A204.1 (cell line): Measurements from ENCODE around the gene GNPAT.

Source experiments
- FAIRE-seq: peaks from 2 replicates; lab custom pipeline; 2012; peaks lifted over from hg19 to GRCh38; lab: Jason Lieb, UNC

GNPAT gene

DNA sequence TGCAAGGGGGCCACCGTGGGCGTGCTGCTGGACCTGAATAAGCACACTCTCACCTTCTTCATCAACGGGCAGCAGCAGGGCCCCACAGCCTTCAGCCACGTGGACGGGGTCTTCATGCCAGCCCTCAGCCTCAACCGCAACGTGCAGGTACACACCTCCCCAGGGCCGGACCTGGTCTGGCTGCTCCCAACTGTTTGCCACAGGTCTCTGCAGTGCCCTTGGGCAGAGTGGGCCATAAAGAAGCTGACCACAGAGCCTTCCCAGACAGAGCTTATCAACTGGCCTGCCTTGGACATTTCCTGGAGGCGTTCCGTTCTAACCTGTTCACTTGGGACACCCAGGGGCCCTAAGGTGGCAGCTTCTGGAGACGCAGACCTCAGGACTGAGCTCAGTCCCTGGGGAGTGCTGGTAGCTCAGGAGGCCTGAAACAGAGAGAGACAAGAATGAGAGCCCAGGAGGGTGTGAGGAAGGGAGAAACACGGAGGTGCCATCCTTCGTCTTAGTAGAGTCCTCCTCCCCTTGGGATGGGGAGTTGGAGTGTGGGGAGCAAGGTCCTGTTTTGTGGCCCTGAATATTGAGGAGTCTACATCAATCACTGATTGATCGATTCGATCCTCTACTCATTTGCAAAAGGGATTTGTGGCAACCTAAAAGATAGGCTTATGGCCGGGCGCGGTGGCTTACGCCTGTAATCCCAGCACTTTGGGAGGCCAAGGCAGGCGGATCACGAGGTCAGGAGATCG is 27.0 kb upstream of the GNPAT start:
- FAIRE-seq: no peak

DNA sequence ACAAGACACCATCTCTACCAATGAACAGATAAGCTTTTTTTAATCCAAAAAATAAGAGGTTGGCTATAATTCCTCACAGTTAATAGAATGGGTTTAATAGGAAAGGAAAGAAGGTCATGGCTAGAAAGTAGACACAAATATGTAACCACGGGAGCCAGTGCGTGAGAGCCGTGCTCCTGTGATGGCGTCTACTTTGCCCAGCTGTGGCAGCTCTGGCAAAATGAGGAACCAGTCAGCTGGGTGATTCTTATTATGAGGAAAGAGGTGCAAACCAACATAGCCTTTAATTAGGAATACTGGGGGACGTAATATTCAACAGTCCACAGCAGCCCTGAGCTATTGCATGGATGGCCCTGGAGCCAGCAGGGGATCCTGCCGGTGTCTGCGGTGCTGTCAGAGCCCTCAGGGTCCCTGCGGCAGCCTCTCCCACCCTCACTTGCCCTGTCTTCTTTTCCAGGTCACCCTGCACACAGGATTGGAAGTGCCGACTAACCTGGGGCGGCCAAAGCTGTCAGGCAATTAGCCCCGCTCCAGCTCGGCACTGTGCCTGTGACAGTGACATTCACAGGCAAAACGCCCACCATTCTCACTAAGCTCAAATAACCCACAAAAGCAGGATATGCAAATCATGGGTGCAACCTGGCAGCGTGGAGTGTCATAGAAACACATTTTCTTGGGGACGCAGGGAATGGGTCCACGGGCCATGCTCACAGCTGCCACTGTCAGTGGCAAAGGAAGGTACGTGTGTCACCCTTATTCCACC is 25.9 kb upstream of the GNPAT start:
- no peak for FAIRE-seq

DNA sequence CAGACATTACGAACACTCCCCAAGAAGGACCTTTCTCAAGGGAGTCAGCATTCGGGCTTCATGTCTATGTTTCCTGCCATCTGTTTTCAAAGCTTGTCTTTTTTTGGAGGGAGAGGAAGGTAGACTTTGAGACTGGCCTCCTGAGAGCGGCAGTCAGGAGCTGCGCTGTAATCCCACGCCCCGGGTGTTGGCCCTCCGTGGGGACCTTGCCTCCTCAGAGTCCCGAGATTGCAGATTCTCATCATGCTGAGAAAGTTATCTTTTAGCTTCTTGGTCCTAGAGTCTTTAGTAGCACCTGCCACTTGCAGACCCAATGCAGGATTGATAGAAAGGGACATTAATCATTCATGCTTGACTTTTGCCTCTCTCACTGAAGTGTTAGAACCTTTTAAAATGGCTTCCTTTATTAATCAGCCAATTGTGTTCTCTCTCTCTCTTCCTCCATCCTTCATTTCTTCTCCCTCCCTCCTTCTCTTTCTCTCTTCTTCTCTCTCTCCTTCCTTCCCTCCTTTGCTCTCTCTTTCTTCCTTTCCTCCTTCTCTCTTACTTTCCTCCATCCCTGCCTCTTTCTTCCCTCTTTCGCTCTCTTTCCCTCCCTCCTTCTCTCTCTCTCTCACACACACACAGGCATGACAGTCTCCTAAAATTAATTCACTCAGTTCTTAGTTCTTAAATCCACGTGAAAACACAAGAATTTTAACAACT is 25.2 kb upstream of the GNPAT start:
- FAIRE-seq: no peak

DNA sequence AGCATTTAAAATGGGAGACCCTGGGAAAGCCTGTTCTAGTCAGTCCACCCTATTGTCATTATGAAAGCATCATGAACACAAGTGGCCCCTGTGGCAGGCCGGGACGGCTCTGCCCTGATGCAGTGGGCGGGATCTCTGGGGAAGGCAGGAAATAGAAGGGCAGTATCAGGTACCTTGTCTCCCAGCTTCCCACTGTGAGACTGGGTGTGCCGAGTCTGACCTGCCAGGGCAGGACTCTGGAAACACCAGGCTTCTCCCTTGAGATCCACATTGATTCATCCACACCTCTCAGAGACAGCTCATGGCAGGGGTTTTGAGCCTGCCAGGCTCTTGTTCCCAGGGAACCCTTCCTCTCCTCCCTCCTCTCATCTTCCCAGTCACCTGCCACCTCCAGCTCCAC is 24.5 kb upstream of the GNPAT start:
- no peak for FAIRE-seq

DNA sequence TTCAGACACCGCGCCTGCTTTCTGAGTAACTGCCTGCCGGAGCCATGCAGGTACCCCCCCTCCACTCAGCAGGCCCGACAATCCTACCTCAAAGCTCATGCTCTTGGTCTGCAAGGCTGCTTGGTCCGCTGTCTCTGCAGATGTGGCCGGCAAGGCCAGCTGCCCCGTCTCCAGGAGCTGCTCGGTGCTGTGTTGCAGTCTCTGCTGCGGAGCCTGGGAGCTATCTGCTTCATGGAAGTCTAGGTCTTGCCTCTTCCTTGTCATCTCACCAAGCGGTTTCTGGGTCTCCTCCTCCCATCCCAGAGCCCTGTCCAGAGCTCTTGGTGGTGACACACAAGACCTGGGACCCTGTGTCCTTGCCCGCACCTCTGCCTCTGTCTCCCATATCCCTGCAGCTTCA is 24.0 kb upstream of the GNPAT start:
- no peak for FAIRE-seq

DNA sequence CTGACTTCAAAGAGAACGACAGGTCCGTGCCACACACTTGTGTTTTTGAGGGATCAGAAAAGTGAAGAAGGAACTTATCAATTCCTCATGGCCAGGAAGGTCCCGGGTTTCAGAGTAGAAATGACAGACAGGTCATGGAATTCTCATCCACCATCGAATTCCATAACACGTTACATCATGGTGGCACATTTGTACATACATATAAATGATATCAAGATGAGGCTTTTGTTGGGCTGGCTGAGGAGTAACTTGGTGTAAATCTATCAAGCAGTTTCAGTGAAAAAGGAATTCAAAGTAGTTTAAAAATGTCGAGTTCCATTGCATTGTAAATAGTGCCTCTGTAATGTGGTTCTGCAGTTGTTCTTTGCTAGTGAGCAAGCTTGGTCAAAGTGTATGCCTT is 22.9 kb upstream of the GNPAT start:
- FAIRE-seq: no peak

DNA sequence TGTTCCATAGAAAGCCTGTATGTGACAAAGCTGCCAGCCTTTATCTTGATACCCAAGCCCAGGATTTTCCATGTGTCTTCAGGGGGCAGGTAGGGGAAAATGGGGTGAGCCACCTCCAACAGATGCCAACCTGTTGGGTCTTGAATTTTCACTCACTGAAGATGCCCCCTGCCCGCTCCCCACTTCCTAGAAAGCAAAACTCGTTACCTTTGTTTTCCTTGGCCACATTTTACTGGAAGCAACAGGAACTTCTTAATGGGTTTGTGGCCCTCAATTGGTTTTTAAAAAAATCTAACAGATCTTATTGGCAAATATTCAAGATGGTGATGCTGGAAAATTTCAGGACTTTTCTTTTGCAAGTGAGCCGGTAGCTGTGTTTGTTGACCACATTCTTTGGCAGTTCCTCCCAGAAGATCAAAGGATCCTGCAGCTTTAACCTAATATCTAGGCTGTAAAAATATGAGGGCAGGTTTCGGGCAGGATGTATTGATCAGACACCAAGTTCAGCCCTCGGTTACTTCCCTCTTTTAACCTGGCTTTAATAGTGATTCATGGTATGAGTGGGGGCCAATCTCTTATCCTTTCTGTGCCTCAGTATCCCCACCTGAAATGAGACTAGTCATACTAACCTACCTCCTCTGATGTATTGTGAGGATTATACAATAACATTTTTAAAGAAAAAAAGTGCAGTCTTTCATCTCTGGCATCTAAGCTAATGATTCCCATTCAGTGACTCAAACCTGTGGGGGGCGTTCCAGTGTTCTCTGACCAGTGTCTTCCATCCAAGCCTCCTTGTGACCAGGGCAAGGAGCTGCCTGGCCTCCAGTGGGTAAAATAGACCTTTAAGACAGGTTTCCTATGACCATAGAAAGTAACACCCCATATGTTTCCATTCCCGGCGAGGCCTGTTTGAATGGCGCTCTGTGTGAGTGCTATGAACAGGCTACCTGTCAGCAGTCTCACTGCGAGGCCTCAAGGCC is 21.3 kb upstream of the GNPAT start:
- no peak for FAIRE-seq

DNA sequence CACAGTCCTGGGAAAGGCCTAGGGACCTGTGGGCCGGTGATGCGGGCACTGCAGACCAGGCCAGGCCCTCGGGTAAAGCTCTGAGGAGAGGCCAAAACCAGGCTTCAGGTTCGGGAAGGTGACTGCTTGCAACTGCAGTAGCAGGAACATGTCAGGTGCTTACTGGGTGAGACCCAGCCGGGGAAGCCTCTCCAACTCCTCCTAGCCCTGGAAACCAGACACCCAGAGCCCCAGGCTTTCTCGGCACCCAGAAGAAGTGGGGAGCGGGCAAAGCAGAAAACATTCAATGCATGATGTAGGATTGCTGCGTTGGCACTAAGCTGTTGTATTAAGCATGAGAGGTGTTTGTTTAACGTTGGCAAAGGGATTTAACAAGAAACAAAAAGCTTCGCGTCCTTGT is 20.2 kb upstream of the GNPAT start:
- FAIRE-seq: no peak

DNA sequence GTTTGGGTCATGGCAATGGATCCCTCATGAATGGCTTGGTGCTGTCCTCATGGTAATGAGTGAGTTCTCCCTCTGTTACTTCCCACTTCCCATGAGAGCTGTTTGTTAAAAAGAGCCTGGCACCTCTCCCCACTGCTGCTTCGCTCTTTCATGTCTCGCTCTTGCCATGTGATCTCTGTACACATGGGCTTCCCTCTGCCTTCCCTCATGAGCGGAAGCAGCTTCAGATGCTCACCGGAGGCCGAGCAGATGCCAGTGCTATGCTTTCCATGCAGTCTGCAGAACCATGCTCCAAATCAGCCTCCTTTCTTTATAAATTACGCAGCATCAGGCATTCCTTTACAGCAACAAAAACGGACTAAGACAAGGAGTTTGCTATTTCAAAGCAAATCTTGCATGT is 14.9 kb upstream of the GNPAT start:
- no peak for FAIRE-seq

DNA sequence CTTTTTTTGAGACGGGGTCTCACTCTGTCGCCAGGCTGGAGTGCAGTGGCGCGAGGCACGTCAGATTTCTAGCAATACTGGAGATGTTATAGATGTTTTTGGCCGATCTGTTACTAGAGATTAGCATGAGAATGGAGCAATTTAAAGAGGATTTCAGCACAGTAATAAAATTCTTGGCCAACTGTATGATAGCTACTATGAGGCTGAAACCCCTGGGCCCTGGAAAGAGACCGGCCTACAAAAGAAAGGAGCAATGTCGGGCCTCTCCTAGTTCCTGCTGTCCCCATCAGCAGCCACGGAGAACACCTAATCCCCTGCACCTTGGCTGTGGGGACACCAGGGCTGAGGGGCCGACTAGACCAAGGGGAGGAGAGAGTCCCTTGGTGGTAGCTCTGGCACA is 9.5 kb upstream of the GNPAT start:
- FAIRE-seq: no peak

DNA sequence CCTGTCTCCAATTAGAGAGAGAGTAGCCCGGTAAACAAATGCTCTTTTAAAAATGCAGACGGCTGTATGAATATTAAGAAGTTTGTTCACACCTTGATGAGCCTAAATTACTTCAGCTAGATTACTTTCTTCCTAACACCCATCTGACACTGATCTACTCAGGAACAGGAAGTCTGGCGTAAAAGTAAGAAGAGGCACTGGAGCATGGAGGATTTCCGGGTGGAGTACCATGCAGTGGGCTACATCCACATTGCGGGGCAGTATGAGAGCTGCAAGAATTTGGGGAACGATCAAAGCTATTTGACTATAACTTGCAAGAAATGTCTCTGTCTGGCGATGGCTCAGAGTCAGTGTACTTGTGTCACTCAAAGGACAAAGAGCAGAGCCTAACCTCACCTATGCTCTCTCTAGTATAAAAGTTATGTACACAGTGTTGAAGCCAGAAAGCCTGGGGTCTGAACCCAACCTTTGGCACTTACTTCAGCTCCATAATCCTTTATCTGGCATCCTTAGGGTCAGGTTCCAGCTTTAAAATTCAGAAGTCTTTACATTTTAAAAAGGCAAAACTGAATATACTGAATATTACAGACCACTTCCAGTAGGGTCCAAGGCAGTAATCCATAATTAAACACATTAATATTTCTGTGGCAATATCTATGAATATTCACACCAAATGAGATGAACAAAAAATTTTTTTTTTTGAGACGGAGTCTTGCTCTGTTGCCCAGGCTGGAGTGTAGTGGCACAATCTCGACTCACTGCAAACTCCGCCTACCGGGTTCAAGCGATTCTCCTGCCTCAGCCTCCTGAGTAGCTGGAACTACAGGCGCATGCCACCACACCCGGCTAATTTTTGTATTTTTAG is 7.9 kb upstream of the GNPAT start:
- FAIRE-seq: no peak

DNA sequence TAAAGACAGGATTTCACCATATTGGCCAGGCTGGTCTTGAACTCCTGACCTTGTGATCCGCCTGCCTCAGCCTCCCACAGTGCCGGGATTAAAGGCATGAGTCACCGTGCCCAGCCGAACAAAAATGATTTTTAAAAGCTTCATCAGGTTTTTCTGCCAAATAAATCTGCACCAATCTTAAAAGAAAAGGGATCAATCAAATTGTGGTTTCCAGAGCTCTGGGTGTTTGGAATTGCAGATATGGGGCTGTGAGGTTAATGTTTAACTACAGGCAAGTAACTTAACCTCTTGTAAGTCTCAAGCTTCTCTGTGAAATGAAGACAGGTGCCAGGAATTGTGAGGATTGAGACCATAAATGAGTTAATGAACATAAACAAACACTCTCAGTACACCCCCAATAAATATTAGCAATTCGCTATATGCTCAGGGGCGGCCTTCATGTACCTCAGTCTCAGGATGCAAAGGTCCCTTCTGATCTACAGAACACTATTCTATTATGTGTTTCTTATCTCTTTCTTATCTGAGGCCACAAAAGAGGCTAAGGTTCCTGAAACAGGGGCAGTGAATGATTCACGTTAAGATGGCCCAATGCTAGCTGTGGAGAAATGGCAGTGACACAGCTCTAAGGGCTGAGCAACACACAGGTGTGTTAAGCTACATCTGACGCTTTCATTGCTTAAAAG is 7.1 kb upstream of the GNPAT start:
- FAIRE-seq: no peak

DNA sequence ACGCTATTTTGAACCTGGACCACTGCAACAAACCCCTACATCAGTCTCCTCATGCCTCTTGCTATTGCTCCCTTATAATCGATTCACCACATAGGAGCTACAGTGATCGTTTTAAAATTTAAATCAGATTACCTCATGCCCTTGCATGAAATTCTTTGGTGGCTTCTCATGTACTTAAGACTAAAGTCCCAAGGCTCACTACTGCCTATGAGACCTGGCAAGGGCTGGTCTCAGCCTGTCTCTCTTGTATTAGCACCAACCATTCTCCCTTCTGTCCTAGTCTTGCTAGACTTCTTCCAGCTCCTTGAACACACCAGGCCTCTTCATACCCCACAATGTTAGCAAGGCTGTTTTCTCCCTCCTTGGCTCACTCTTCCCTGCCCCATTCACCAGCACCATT is 6.5 kb upstream of the GNPAT start:
- FAIRE-seq: no peak

DNA sequence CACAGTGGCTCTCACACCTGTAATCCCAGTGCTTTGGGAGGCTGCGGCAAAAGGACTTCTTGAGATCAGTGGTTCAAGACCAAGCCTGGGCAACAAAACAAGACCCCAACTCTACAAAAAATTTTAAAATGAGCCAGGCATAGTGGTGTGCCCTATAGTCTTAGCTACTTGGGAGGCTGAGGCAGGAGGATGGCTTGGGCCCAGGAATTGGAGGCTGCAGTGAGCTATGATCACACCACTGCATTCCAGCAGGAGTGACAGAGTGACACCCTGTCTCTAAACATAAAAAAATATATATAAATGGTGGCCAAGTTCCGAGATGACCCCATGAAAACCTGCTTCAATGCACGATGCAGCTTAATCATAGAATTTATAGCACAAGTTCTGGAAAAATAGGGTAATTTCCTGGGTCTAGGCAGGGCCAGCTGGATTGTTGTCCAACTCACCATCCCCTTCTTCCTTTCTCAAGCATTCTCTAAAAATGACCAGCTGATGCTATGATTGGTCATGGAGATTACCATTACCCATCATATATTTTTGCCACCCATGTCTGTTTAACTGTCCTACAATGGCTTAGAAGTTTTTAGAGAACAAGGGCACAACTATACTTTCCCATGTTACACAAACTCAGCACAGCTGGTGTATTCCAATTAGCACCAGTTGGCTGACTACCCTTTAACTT is 5.3 kb upstream of the GNPAT start:
- no peak for FAIRE-seq

DNA sequence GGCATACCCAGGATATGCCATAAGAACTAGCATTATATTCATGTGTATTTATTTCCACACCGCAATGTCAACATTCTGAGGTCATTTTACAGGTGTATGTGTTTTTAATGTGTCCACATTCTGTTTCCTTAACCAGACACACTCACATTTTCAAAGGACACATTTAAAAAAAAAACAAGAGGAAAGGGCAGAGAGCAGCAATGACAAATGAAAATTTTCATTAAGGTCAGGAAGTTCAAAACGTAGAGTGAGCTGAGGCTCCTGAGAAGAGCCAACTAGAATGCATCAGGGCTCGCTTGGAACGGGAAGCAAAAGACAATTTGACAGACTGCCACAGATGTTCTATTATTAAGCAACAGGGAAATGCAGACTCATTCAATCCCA is 4.8 kb upstream of the GNPAT start:
- FAIRE-seq: no peak

DNA sequence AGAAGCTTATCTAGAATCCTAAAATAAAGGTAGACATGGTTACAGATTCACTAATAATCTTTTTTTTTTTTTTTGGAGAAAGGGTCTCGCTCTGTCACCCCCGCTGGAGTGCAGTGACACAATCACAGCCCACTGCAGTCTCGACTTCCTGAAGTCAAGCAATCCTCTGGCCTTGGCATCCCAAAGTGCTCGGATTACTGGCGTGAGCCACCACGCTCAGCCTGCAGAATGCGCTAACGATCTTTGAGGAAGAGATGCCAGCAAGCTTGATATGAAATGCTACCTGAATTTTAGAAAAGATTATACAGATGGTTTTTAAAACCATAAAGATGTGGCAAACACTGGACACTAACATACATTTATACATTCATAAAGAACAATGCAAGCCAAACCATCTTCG is 4.1 kb upstream of the GNPAT start:
- FAIRE-seq: no peak

DNA sequence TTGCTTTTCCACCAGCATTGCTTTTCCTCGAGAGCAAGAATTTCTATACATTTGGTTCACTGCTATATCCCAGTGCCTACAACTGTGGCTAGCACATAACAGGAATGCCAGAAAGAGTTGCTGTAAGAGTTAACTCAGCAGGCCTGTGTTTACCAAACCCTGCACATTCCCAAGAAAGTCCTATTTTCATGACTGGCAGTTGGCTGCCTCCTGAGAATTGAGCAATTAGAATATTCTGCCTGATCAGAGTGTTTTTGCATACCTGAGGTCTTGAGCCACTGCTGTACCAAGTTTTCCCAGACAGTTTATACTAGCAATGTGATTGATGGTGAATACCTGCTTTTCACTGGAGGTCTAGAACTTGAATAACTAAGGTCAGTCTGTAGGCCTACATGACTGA is 2.7 kb upstream of the GNPAT start:
- no peak for FAIRE-seq

DNA sequence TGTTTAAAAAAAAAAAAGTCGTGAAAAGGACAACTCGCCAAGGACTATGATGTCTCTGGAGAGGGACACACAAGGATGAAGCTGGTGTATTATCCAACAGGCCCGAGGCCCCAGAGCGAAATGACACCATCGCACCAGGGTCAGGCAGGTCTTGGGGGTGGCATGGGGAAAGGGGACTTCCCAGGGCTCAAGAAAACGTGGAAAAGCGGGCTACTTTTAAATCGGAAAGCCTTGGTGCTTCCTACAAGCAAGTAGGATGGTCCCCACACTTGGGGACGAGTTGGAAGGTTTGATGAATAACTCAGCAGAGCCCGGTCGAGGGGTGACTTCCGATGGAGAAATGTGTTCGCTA is 505 bp upstream of the GNPAT start:
- no peak for FAIRE-seq

DNA sequence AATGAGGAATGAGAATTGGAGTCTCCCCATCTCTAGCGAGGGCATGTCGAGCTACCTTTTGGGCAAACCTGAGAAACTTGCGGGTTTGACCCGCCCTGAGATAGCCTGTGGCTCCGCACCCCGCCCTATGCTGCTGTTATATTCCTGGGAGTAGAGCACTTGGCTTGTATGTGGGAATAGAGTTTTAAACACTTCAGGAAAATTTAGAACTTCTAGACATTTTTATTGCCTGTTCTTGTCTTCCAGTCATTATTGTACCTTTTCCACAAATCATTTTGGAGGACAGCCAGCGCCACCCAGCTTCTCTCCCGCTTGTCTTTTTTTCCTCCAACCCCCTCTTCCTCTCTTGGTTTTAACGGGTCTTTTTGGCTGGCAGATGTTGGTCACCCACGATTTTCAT is 738 bp downstream of the GNPAT start:
- no peak for FAIRE-seq

DNA sequence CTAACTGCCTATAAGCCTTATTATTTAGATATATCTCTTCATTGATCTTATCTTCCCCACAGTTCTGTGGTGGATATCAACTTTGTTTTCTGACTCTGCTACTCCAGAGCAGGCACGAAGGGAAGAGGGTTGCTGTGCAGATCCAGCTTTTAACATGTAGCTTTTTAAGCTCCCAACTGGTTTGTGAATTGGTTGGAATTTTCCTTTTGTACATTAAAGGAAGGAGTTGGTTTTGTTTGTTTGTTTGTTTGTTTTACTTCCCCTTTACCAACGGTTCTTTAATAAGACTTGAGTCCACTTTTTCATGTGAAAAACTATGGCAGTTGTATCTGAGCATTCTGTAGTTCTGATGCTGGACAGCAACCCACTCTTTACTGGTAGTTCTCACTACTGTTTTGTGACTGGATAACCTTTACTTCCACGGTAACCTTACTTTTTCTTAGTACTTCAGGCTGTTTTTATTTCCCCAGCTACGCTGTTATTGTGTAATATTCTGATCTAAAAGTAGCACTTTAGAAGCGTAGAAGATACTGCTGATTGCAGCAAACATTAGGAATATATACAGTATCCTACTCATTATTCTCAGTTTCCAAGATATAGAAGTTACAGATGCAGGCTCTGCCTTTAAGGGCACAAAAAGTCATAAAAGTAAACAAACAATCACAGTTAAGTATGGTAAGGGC is 1.6 kb downstream of the GNPAT start:
- no peak for FAIRE-seq
